ENCODE results near the gene CGN. TPM values are rescaled to one million over a fixed set of nuclear protein-coding genes. Genes with fewer than 3 reads are reported as not detected.
A peak's percentile ranks its signal among the peaks of the same experiment; 100 is the strongest.

Gene CGN
- total and polyA plus RNA-seq, 2 of the 13 experiments (the other 11 are each of a cell fraction or from before 2014, with no cell fraction given) = 0.75 to 0.81 TPM

GRCh38 chr1:151547119-151547899 lies 36.1 kb downstream of the CGN start (continued):
- TF ChIP-seq ARID4A (CRISPR knock-in tag; IDR thresholded peaks at IDR 0.05; ENCODE audit: borderline replicate concordance) = peak; percentile 94
- no peak for TF ChIP-seq MYNN (CRISPR knock-in tag; IDR thresholded peaks at IDR 0.05; ENCODE audit: low read depth)
- peak; percentile 35; the same call in 1 of the 2 replicates for TF ChIP-seq ZNF292 (CRISPR knock-in tag; IDR thresholded peaks at IDR 0.05; ENCODE audit: borderline replicate concordance, low read depth)
- 0 out of 2 replicates have a peak, but pooled peaks have one; percentile 10 for TF ChIP-seq LCORL (IDR thresholded peaks at IDR 0.05)
- peak; percentile 96 for TF ChIP-seq LCORL (CRISPR knock-in tag; IDR thresholded peaks at IDR 0.05)
- peak; percentile 71 for TF ChIP-seq ZGPAT (CRISPR knock-in tag; IDR thresholded peaks at IDR 0.05)
- no peak for TF ChIP-seq MTF2 (CRISPR knock-in tag; IDR thresholded peaks at IDR 0.05; ENCODE audit: borderline replicate concordance)
- TF ChIP-seq KDM2A (CRISPR knock-in tag; IDR thresholded peaks at IDR 0.05; ENCODE audit: borderline replicate concordance, low read depth) = no peak; the same call in none of the 2 replicates
- peak; percentile 86 for TF ChIP-seq DPF2 (CRISPR knock-in tag; IDR thresholded peaks at IDR 0.05; ENCODE audit: borderline replicate concordance, low read depth)
- peak; percentile 92 for TF ChIP-seq SOX5 (CRISPR knock-in tag; IDR thresholded peaks at IDR 0.05; ENCODE audit: borderline replicate concordance)
- TF ChIP-seq GFI1 (CRISPR knock-in tag; IDR thresholded peaks at IDR 0.05; ENCODE audit: borderline replicate concordance) = peak; percentile 85
- TF ChIP-seq CHCHD3 (CRISPR knock-in tag; IDR thresholded peaks at IDR 0.05) = no peak
- TF ChIP-seq ISX (CRISPR knock-in tag; conservative IDR thresholded peaks at IDR 0.05) = no peak
- no peak for TF ChIP-seq SAFB2 (CRISPR knock-in tag; IDR thresholded peaks at IDR 0.05; ENCODE audit: borderline replicate concordance, low read depth)
- TF ChIP-seq TERF1 (CRISPR knock-in tag; IDR thresholded peaks at IDR 0.05) = no peak
- TF ChIP-seq ZBTB1 (CRISPR knock-in tag; IDR thresholded peaks at IDR 0.05; ENCODE audit: borderline replicate concordance) = no peak
- TF ChIP-seq ZNF776 (CRISPR knock-in tag; IDR thresholded peaks at IDR 0.05) = no peak
- TF ChIP-seq PITX1 (CRISPR knock-in tag; IDR thresholded peaks at IDR 0.05) = peak; percentile 70
- TF ChIP-seq PTBP1 (IDR thresholded peaks at IDR 0.05; ENCODE audit: low read depth, low read length, poor library complexity, severe bottlenecking) = no peak
- no peak for TF ChIP-seq AGO1 (IDR thresholded peaks at IDR 0.05; ENCODE audit: low read depth, low read length, poor library complexity, severe bottlenecking)
- TF ChIP-seq ZNF12 (CRISPR knock-in tag; IDR thresholded peaks at IDR 0.05) = 0 out of 2 replicates have a peak, but pooled peaks have one; percentile 51
- no peak for TF ChIP-seq HNRNPH1 (optimal IDR thresholded peaks at IDR 0.05; ENCODE audit: low read depth, low read length)
- no peak for TF ChIP-seq DDIT3 (CRISPR knock-in tag; IDR thresholded peaks at IDR 0.05)
